Fibroblast of lung (primary cell): Measurements from ENCODE around the gene C4orf54. TPM values are rescaled to one million over a fixed set of nuclear protein-coding genes. Genes with fewer than 3 reads are reported as not detected.

Experiments
- DNase-seq, 2 donors: peaks; one replicate each; pipeline versions ENCODE4 v3.0.0 to v3.0.0-alpha.2; 2010; ENCODE audit warnings: low read depth in 2 of 2
- H2AFZ ChIP-seq: 2 replicates; pipeline ENCODE4 v1.5.1; 2012; ENCODE audit warnings: low read length, control low read depth, inconsistent platforms
- H3K27ac ChIP-seq: 2 replicates; pipeline ENCODE4 v1.5.1; 2011; ENCODE audit warnings: low read length, control low read depth; ENCODE audit not compliant: insufficient read depth
- H3K27me3 ChIP-seq: 2 replicates; pipeline ENCODE4 v1.5.1; 2011; ENCODE audit warnings: mild to moderate bottlenecking, low read length; ENCODE audit not compliant: control insufficient read depth, insufficient read depth
- H3K36me3 ChIP-seq: 2 replicates; pipeline ENCODE4 v1.5.1; 2011; ENCODE audit warnings: low read length; ENCODE audit not compliant: control insufficient read depth, insufficient read depth
- H3K4me1 ChIP-seq: 2 replicates; pipeline ENCODE4 v1.5.1; 2011; ENCODE audit warnings: low read length; ENCODE audit not compliant: control insufficient read depth, insufficient read depth; ENCODE audit errors: extremely low read depth
- H3K4me2 ChIP-seq: 2 replicates; pipeline ENCODE4 v1.5.1; 2011; ENCODE audit warnings: low read length, control low read depth; ENCODE audit not compliant: insufficient read depth; ENCODE audit errors: extremely low read depth
- H3K4me3 ChIP-seq, 4 experiments: fragments of 200-600 bp in 1 of 4; sonication (generic) in 1 of 4; replicated peaks in 1 of 4; 2 replicates each; pipeline ENCODE4 v1.5.1; 2011 to 2016; ENCODE audit warnings: low read length in 4 of 4, low read depth in 3 of 4, mild to moderate bottlenecking in 3 of 4, control low read depth in 2 of 4, inconsistent platforms in 1 of 4, mixed read lengths in 1 of 4; ENCODE audit not compliant: insufficient read depth in 1 of 4; ENCODE audit errors: control extremely low read depth in 1 of 4
- H3K79me2 ChIP-seq: 2 replicates; pipeline ENCODE4 v1.5.1; 2012; ENCODE audit warnings: mild to moderate bottlenecking, low read length, inconsistent platforms; ENCODE audit not compliant: control insufficient read depth, insufficient read depth
- H3K9ac ChIP-seq: 2 replicates; pipeline ENCODE4 v1.5.1; 2011; ENCODE audit warnings: mild to moderate bottlenecking, low read length, control low read depth; ENCODE audit not compliant: insufficient read depth
- H3K9me3 ChIP-seq: 2 replicates; pipeline ENCODE4 v1.5.1; 2012; ENCODE audit warnings: low read depth, low read length; ENCODE audit not compliant: control insufficient read depth, insufficient read depth
- H4K20me1 ChIP-seq: 2 replicates; pipeline ENCODE4 v1.5.1; 2011; ENCODE audit warnings: low read length; ENCODE audit not compliant: control insufficient read depth, insufficient read depth; ENCODE audit errors: extremely low read depth
- CTCF ChIP-seq, 2 donors: IDR thresholded peaks in 1 of 2; conservative IDR thresholded peaks in 1 of 2; 1 replicate in 1 of 2; 2 replicates in 1 of 2; pipeline ENCODE4 v1.5.1; 2011 to 2012; ENCODE audit warnings: low read length in 2 of 2, control low read depth in 1 of 2, inconsistent platforms in 1 of 2, low read depth in 1 of 2, mild to moderate bottlenecking in 1 of 2
- EZH2 ChIP-seq: IDR thresholded peaks from 2 replicates; pipeline ENCODE4 v1.5.1; 2012; ENCODE audit warnings: low read length, control low read depth, mild to moderate bottlenecking; ENCODE audit errors: missing control alignments
- polyA plus RNA-seq, 2 donors: library from polyadenylated mRNA; depleted of rRNA in 1 of 2; stranded (reverse) in 1 of 2; unstranded in 1 of 2; fragments of >200 nt; gene quantifications; 2 replicates each; pipeline ENCODE4 v1.2.1, GENCODE V29; 2011 to 2012; ENCODE audit warnings: missing spikeins in 1 of 2
- total RNA-seq: library from RNA; depleted of rRNA; stranded (reverse); fragments of >200 nt; gene quantifications from 2 replicates; pipeline ENCODE4 v1.2.1, GENCODE V29; 2014

Gene C4orf54
- total and polyA plus RNA-seq, 2 donors (not counting 1 experiment from before 2014, with no cell fraction given): under 0.01 to 0.01 TPM

DNA sequence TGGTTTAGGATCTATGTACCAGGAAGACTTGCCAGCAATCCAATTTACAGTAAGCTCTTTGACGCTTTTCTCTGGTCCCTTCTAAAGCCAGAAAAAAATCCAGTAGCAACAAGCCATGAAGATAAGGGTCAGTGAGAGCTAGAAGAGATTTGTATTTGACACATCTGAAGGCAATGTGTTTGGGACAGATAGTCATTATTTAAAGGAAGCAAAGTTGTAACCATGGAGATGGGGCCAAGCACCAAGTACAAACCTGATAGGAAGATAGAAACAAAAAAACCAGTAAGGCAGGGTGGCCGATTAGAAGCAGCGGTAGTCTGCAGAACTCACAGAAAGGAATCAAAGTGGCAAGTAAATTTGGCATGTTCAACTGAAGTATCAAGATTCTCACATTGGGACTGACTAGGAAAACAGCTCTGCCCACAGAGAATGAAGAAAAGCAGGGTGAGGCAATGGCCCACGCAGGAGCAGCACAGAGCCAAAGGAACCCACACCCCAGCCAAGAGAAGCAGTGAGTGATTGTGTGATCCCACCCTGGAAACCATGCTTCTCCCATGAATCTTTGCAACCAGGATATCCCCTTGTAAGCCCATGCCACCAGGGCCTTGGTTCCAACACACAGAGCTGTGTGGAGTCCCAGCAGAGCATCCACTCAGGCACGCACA lies 12.9 kb upstream of the C4orf54 start:
- H3K27ac ChIP-seq: no peak overlapping the region
- no peak overlapping the region for H3K4me3 ChIP-seq
- no peak overlapping the region for H2AFZ ChIP-seq
- TF ChIP-seq EZH2 (no peak), CTCF (conservative IDR thresholded peaks at IDR 0.05 in 1 of 2, IDR thresholded peaks at IDR 0.05 in 1 of 2; ENCODE audit: low read depth in 1 of 2, low read length in 2 of 2) (no peak)
- no peaks in the 10 kb centered on the region for H3K27me3 ChIP-seq
- no peak overlapping the region for H3K4me2 ChIP-seq
- no peaks in the 10 kb centered on the region for H3K9me3 ChIP-seq
- DNase-seq: no peak
- H3K9ac ChIP-seq: no peak overlapping the region
- H4K20me1 ChIP-seq: no peaks in the 10 kb centered on the region
- H3K4me1 ChIP-seq: no peaks in the 10 kb centered on the region
- no peaks in the 10 kb centered on the region for H3K79me2 ChIP-seq
- H3K36me3 ChIP-seq: no peaks in the 10 kb centered on the region

DNA sequence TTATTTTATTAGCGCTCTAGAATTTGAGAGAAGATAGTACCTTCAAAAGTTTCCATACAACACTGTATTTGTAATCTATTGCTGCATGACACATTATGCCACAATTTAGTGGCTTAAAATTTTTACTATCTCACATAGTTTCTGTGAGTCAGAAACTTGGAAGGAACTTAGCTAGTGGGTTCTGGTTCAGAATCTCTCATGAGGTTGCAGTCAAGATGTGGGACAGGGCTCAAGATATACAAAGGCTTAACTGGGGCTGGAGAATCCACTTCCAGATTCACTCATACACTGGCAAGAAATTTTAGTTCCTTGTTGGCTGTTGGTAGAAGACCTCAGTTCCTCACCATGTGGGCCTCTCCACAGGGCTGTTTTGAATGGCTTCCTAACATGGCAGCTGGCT lies 11.5 kb upstream of the C4orf54 start:
- no peak overlapping the region for H2AFZ ChIP-seq
- no peak overlapping the region for H3K4me2 ChIP-seq
- H3K9me3 ChIP-seq: no peaks in the 10 kb centered on the region
- no peaks in the 10 kb centered on the region for H3K4me1 ChIP-seq
- no peak overlapping the region for H3K9ac ChIP-seq
- TF ChIP-seq CTCF (conservative IDR thresholded peaks at IDR 0.05 in 1 of 2, IDR thresholded peaks at IDR 0.05 in 1 of 2; ENCODE audit: low read depth in 1 of 2, low read length in 2 of 2): no peak
- TF ChIP-seq EZH2: no peak
- H3K79me2 ChIP-seq: no peaks in the 10 kb centered on the region
- H3K27ac ChIP-seq: no peak overlapping the region
- H3K27me3 ChIP-seq: no peaks in the 10 kb centered on the region
- no peaks in the 10 kb centered on the region for H4K20me1 ChIP-seq
- no peaks in the 10 kb centered on the region for H3K36me3 ChIP-seq
- H3K4me3 ChIP-seq: no peak overlapping the region
- DNase-seq: peak in 1 of 2 donors; percentile 53

GRCh38 chr4:99668472-99668871 lies 10.8 kb upstream of the C4orf54 start:
- DNase-seq: no peak
- TF ChIP-seq CTCF (conservative IDR thresholded peaks at IDR 0.05 in 1 of 2, IDR thresholded peaks at IDR 0.05 in 1 of 2; ENCODE audit: low read depth in 1 of 2, low read length in 2 of 2) (no peak), EZH2 (no peak)
- Histone ChIP-seq H3K27me3 (no peaks in the 10 kb centered on the region), H3K4me3 (no peak overlapping the region), H4K20me1 (no peaks in the 10 kb centered on the region), H3K4me1 (no peaks in the 10 kb centered on the region), H3K9me3 (no peaks in the 10 kb centered on the region), H3K27ac (no peak overlapping the region), H3K9ac (no peak overlapping the region), H2AFZ (no peak overlapping the region), H3K79me2 (no peaks in the 10 kb centered on the region), H3K36me3 (no peaks in the 10 kb centered on the region), H3K4me2 (no peak overlapping the region)
